Measurements from ENCODE around the gene NYNRIN.

DNA sequence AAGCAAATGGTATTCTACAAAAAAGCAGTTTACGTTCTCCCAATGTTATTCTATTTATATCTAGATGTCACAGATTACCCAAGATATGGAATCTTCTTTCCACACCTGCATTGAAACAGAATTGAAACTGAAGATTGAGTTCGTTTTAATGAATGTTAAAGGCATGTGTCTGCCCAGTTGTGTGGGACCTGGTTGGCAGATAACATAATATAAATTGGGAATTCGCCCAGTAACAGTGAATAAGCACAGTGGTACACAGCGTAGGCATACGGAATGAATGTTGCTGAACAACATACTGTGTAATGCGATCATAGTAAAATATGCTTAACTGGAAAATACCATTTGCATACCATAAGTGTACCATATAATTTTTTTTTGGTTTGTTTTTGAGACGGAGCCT is 35.2 kb downstream of the NYNRIN start:
- TF ChIP-seq, protein P1, sequence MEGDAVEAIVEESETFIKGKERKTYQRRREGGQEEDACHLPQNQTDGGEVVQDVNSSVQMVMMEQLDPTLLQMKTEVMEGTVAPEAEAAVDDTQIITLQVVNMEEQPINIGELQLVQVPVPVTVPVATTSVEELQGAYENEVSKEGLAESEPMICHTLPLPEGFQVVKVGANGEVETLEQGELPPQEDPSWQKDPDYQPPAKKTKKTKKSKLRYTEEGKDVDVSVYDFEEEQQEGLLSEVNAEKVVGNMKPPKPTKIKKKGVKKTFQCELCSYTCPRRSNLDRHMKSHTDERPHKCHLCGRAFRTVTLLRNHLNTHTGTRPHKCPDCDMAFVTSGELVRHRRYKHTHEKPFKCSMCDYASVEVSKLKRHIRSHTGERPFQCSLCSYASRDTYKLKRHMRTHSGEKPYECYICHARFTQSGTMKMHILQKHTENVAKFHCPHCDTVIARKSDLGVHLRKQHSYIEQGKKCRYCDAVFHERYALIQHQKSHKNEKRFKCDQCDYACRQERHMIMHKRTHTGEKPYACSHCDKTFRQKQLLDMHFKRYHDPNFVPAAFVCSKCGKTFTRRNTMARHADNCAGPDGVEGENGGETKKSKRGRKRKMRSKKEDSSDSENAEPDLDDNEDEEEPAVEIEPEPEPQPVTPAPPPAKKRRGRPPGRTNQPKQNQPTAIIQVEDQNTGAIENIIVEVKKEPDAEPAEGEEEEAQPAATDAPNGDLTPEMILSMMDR (IDR thresholded peaks at IDR 0.05), result no peak
- TF ChIP-seq EP300 (IDR thresholded peaks at IDR 0.05) (no peak), POLR2A (IDR thresholded peaks at IDR 0.05; ENCODE audit: low read depth) (no peak)

Data from esophagus muscularis mucosa (tissue), 4 donors.